Stimulated activated naive CD8-positive, alpha-beta T cell treated with anti-CD3 and anti-CD28 coated beads, Interleukin-15, Interleukin-2, amounts not matched to agents 100 U/mL and 50 U/mL, for 24 hours (primary cell): ENCODE results near the gene LINS1.
"Not testable (repeated sequence)": the region's sequence is repeated elsewhere in the genome, so short reads cannot be mapped to it uniquely, and the experiment has no call there.

ENCODE experiments used
- ATAC-seq: fragments of 150-1000 bp; cut with Tn5 transposase; one replicate; pipeline ENCODE4 v1.10.0; 2021
- DNase-seq: peaks from one replicate; pipeline ENCODE4 v3.0.0; 2021

LINS1 gene

DNA sequence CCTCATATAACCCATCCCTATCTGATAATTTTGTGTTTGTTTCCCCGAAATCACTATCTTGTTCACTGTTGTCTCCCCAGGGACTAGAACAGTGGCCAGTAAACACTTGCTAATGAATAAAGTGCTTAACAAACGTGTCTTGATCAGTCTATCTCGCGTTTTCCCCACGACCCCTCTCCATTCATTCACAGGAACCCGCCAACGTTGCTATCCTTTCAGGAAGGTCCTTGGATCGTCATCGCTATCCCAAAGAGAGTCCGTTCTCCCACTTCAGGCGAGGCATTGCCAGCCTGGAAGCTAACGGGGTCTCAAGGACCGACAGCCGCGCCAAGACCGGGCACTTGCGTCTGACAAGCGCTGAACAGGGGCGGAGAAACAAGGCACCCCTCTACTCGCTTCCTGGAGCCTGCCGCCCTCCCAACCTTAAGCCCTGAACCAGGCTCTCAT is 344 bp downstream of the LINS1 start:
- ATAC-seq (peak; percentile 1), DNase-seq (no peak)

DNA sequence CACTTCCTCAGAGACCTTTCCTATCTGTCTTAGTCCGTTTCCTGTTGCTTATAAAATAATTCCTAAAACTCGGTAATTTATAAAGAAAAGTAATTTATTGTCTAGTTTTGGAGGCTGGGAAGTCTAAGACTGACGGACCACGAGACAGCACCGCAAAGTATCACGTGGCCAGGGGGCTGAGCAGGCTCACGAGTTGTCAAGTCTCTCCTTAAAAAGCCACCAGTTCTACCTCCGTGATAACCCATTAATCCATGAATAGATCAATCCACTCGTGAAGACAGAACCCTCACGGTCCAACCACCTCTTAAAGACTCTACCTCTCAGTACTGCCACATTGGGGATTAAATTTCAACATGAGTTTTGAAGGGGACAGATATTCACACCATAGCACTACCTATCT is 821 bp downstream of the LINS1 start:
- no peak for ATAC-seq
- DNase-seq = peak; percentile 57

DNA sequence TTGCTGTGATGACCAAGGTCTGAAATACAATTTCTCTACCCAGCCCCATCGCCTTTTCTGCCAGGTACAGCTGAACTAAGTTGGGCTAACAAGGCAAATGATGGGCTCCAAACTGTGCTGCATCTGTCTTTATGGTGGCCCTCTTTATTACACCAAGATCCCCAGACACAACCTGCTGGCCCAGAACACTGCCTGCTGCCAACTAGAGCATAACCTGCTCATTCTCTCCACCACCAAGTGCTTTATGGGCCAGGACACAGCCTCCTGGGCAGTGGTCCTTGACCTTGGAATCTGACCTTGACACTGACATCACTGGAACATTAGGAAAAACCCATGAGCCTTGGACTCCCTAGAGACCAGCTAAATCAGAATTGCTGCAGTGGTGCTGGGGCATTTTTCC is 3.3 kb downstream of the LINS1 start:
- DNase-seq (no peak), ATAC-seq (no peak)

DNA sequence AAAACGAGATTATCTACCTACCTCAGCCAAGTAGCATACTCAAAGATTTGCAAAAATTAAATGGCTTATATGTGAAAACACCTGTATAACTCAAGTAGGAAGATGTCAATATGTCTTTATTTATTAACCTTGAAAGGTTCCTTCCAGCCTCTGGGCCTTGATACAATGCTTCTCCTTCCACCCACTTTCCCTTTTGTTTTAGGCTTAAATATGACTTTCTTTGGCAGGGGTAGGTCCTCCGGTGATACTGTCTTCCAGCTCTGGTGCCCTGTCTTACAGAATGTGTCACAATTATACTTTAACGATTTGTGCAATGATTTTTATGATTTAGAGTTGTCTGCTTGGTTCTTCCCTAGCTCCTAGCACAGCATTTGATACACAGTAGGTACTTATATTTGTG is 4.1 kb downstream of the LINS1 start:
- no peak for DNase-seq
- no peak for ATAC-seq

DNA sequence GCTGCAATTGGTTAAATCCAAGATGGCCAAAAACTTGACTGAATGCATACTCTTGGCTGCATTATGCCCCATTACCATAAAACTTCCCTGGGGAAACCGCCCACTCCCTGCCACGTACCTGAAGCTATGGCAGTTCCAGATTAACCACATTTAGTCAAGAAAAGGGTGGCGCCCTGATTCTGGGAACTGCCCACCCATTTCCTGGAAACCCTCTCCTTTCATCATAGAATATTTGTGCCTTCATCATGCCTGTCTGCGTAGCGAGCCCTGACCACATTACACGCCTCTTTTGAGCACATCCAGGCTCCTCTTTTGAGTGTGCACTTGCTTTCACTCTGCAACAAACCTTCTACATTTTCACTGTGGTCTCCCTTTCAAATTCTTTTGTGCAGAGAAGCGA is 5.2 kb downstream of the LINS1 start:
- ATAC-seq (peak; percentile 89), DNase-seq (peak; percentile 92)

DNA sequence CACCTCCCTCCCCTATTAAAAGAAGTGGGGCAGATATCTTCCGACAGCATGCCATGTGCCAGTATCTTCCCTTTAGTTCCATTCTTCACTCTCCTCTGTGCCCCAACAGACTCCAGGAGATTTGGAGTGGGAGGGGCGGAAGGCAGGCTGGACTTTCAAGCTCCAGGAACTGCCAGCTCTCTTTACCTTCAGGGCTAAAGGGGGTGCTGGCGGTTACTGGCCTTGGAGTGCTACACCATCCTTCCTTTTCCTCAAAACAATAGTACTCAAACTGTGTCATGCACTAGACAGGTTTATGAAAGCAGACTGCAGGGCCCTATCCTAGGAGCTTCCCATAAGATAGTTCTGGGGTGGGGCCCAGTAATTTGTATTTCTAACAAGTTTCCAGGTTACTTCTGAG is 6.0 kb downstream of the LINS1 start:
- no peak for ATAC-seq
- peak; percentile 22 for DNase-seq

DNA sequence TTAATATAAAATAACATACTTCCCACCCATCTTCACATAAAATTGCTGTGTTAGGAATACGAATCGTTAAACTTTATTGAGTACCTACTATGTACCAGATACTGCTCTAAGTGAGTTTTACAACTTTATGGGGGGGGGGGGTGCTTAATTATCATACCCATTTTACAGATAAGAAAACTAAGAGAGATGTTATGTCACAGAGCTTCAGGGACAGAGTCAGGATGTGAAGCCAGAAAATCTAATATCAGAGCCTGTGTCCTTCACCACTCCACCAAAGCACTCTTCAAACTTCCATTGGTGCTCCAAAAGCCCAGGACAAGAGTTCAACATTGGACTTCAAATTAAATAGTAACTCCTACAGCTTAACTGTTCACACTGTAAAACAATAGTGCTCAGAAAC is 8.6 kb downstream of the LINS1 start:
- DNase-seq = no peak
- ATAC-seq = no peak

DNA sequence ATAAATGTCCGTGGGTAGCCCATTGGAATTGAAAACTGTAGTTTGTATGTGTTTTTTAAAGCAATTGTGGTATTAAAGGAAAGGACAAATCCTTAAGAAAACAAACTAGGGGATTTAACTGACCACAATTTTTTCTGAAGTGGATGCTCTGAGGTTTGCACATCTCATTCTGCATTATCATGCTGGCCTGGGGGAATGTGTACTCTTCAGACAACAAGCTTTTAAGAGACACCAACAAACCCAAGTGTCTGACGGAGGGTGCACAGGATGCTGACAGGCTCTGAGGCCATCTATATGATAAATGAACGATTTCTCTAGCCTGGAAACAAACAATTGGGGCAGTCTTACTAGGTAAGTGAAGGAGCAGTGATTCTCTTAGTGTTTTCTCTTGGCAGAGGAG is 9.1 kb downstream of the LINS1 start:
- no peak for DNase-seq
- no peak for ATAC-seq

DNA sequence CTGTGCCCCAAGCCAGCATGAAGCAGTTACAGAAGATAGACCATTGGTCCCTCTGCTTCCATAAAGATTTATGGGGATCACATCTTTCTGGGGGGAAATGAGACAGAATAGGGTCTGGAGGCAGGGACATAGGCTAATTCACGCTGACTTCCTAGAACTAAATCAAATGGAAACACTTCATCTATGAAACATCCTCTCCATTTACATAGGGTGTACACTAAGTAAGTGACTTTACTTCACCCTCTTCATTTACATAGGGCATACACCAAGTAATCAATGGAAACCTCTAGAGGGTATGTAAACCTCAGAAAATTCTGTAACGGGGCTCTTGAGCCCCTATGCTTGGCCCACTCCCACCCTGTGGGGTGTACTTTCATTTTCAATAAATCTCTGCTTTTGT is 10.1 kb downstream of the LINS1 start:
- peak; percentile 50 for ATAC-seq
- no peak for DNase-seq

DNA sequence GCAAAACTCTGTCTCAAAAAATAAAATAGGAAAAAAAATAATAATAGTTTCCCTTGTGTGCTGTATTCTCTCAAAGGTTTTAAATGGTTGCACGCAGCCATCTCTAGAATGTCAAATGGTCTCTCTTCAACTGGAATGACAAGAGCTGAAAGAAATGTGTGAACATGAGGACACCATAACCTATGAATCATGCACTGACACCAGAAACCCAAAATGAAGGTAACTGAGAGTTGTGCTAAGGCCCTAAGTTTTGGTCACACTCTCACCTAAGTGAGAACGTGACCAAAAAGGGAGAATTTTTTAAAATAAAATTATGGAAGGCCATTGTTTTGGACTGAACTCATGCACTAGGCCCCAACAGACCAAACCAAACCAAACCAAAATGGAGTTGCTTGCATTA is 10.8 kb downstream of the LINS1 start:
- ATAC-seq = peak; percentile 58

DNA sequence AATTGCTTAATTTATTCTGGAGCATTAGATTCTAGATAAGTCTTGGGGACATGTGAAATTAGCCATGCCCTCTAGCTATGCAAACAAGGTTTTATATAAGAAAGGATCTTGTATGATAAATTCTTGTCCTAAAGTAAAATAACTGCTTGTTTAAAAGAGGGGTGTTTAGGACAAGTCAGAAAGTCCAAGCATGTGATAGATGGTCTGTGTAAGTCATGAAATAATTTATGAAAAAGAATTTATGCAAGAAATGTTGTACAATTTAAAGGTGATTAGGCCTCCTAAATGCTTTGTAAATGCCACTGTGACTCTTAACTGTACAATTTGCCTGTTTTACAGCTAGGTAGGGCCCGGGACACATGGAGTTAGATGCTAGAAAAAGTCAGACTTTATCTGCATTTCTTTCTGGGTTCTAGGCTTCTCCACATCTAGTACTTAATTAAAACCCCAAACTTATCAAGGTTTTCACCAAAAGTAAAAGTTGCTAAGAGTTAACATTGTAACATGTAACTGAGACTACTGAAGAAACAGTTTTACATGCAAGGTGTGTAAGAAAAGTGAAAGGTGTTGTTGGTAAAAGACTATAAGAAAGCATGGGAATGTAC is 13.2 kb downstream of the LINS1 start:
- no peak for DNase-seq
- no peak for ATAC-seq

More for the DNA sequence above, 10.8 kb downstream of the LINS1 start:
- not testable (repeated sequence) for DNase-seq

DNA sequence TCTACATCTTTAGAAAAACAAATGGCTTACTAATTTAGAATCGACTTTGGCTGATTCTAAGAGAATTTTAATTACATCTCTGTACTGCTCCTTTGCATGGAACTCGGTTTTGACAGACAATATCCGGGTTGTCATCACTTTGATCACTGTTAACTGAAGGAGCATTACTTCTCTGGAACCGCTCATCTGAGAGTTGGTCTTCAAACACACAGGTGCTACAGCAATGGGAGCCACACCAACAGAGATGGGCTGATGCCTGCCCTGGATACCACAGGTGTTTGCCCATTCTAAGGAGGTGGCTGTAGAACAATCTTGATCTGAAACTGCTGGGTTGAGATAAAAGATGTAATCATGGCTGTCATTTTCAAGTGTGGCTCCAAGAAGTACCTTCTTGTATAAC is 21.6 kb downstream of the LINS1 start:
- ATAC-seq (no peak), DNase-seq (no peak)

DNA sequence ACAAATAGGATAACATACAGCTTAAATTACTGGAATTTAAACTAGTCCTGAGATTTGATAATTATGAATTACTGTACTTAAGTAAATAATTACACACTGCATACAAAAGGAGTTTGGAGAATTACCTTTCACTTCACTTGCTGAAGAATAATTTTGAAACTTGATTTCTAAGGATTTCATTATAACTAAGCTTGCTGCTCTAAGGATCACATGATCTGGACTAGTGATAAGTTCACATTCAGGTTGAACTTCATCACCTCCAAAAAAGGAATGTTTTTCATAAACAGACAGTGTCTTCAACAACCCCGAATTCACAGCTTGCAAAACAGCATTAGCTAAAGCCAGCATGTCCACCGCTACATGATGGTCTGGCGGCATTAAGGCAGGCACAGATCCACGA is 28.5 kb downstream of the LINS1 start:
- DNase-seq (no peak), ATAC-seq (no peak)

DNA sequence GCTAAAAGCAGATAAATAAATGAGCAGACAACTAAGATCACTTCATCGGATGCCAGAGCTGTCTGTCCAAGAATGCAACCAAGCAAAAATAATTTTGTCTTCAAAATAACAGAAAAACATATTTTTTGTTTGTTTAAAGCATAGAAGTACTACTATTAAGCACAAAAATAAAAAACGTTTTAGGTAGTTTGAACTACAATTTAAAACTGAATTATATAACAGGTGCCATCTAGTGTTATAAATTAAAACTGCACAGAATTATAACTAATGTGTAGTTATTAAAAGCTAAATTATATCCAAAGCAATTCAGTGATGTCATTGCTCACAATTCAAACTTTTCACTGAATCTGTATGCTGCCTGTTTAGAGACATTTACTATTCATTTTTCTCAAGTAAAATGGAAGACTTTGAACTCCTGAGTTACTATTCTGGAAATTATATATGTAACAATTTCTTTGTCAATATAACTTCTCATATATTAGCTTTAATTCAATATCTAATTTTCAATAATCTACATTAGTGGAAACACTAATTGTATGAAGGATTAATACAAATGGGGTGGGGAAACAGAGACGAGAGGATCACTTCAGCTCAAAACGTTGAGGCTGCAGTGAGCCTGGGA is 29.5 kb downstream of the LINS1 start:
- ATAC-seq = no peak
- no peak for DNase-seq

DNA sequence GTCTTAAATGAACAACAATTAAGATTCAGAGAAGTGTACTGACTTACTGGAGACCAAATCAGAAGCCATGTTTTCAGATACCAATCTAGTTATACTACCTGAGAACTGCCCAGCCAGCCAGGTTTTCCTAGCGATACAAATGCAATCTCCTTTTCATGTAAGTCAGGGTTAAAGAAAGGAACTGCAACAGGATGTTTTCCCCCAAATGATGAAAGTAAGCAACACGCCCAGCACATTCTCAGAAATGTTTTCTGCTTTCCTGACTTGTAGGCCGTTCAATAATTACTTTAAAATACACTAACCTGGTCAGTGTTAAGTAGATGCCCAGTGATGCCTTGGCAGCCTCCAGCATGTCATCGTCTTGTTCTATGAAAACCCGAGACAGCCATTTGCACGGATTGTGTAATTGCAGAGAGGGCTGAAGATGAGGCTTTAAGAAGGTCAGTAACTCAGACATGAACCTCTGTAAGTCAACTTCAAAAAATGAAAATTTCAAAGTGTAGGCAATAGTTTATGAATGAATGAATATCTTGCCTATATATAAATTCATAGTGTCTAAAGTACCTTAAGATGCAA is 30.3 kb downstream of the LINS1 start:
- DNase-seq = no peak
- ATAC-seq = no peak

DNA sequence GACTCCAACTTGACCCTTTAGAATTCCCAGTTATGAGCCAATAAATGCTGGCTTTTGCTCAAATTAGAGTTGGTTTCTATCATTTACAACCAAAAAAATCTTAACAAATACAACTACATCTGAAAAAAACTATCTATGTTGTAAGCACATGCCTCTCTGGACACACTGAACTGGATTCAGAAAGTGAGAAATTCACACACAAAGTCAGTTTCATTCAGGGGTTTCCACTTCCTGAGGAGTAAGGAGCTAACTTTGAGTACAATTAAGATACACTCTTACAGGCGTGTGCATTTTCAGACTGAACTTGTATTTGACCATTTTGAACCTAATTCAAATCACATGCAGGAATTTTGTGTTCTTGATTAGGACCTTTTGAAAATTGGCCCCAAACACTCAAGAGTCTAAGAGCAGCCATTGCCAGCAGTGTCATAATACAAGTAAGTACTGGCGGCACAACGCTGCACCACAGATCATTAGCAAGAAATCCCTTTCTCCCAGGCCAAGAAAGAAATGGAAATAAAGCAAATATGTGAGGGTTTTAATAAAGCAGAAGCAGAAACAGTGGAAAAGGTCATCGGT is 31.2 kb downstream of the LINS1 start:
- no peak for DNase-seq
- no peak for ATAC-seq

DNA sequence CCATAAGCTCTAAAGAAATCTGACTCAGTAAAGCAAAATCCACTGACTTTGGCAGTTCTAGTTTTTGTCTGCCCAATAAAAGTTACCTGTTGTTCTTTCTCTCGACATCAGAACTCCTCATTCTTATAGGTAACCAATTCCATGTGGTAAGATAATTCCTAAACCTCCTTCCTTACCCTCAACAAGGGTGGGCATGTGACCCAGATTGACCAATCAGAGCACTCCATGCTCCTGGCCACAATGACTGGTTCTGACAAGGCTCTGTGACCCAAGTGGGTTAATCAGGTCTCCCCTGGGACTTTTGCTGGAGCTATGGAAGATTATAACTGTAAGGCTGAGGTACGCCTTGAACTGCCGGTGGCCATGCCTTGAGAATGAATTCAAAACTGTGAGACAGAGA is 31.7 kb downstream of the LINS1 start:
- DNase-seq (no peak), ATAC-seq (no peak)

DNA sequence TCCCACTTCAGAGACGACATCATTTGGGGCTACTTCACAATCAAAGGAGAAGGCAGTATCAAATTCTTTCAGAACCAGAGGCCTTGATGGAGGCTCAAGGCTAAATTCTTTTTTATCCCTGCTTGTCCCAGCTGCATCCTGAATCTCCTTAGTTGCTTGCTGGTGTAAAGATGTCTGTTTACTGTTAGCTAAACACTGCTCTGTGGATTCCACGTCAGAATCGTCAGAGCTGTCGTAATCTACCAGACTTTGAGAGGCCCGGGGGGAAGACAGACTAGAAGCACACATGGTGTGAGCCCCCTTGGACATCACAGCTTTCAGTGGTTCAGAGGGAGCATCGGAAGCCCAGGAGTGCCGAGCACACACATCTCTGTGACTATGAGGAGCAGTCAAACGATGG is 32.6 kb downstream of the LINS1 start:
- ATAC-seq (no peak), DNase-seq (no peak)

DNA sequence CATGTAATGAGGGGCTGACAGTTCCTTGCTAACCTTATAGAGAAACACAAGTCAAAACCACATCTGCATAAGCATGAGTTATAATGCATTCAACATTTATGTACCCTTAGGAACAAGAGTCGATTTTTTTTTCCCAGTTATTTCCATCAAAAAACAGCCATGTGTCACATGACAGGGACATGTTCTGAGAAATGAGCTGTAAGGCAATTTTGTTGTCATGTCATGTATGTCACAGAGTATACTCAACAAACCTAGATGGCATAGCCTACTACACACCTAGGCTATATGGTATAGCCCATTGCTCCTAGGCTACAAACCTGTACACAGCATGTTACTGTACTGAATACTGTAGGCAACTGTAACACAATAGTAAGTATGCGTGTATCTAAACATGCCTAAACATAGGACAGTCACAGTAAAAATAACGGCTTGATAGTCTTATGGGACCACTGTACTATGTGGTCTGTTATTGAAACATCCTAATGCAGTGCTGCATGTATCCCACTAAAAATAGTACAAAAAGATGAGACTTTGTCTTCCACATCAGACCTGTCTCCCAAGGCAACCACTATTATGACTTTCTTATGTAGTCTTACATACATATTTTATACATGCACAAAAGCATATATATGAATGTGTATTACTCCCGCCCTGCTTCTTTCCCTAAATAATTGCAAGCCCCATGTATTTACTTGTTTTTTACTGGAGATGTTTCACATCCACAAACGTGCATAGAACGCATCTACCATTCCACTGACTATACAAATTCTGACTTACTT is 34.9 kb downstream of the LINS1 start:
- no peak for ATAC-seq
- DNase-seq = no peak

DNA sequence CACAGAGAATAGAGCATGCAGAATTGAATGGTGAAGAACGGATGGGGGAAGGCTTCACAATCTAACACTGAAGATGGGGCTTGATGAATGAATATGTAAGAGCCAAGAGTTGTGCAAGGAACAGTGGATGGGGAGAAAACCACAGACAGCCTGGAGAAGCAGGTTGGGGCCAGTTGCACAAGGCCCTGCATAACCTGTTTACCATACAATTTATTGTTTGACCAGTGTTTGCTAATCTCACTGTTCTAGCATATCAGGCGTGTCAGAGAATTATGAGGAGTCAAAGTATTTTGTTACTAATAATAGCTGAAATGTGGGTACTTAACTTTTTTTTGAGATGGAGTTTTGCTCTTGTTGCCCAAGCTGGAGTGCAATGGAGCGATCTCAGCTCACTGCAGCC is 36.4 kb downstream of the LINS1 start:
- DNase-seq = no peak
- ATAC-seq = no peak

DNA sequence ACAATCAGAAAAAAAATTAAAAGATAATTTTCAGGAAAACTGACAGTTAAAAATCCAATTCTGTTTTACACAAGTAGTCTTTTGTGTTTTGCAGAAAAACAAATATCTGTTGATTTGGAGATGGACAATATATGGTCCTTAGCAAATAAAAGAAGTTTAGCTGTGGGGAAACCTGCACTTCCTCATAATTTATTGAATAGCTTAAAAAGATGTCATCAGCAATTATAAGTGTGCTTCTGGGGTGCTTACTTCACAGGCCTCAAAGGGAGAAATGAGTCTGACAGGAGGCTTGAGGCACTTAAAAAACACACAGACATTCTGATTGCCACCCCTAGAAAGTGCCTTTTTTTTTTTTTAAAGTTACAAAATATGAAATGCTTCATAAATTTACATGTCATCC is 41.7 kb downstream of the LINS1 start:
- no peak for ATAC-seq
- no peak for DNase-seq

DNA sequence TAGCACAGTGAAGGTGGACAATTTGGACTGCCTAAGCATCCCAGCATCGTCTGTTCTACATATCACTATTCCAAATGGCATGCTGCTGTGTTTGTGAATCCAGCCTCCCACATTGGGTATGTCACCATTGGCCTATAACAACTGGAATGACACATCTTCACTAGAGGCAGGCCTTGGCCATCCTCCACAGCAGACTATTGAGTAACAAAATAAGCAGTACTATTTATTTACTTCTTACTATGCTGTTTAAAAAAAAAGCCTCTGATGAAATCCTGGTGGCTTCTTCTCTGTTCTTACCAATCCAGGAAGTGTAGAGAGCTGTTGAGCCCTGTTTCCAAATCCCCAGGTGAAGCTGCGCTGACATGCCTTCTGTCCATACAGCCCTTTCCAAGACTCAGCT is 42.7 kb downstream of the LINS1 start:
- ATAC-seq = no peak
- DNase-seq = no peak

DNA sequence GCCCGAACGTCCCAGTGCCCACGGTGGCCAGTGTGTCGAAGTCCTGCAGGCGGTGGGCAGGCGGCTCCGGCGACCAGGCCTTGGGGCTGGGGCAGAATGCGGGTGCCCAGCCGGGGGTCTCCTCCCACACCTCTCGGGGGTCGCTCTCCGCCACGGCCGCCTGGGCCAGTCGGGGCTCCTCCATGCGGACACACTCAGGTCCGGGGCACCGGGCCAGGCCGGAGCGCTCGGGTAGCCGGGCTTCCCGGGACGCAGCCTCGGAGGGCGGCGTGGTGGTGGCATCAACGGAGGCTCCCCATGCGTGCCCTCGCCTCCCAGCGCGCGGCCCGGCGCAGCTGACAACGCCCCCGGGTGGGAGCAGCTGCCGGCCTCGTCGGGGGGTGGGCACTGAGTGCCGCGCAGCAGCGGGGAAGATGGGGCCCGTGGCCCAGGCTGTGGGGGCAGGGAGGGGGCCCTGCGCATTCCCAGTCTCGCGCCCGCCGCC is 43.2 kb downstream of the LINS1 start:
- ATAC-seq = no peak
- DNase-seq = no peak
